Measurements from ENCODE around the gene TNNI2.

GRCh38 chr11:1868636-1869291, 30.0 kb downstream of the TNNI2 start:
- TF ChIP-seq EZH2 (IDR thresholded peaks at IDR 0.05) (no peak), POLR2AphosphoS5 (IDR thresholded peaks at IDR 0.05; ENCODE audit: borderline replicate concordance, low read depth, low read length) (no peak)
